SK-N-SH (cell line): ENCODE measurements around the gene SREBF2. TPM values are rescaled to one million over a fixed set of nuclear protein-coding genes. Genes with fewer than 3 reads are reported as not detected.

Source experiments
- CTCF ChIA-PET: fragments of 300-600, 350-600 bp; formaldehyde crosslinking; extraction: SDS; loops from one replicate; lab custom pipeline; 2021; lab: Yijun Ruan, JAX
- POLR2A ChIA-PET: fragments of 350-600 bp; sonication (Branson Sonifier 250); formaldehyde crosslinking; extraction: SDS; loops from one replicate; lab custom pipeline; 2020; ENCODE audit warnings: antibody characterized with exemption, inconsistent platforms; lab: Yijun Ruan, JAX
- DNase-seq: peaks from one replicate; pipeline ENCODE4 v3.0.0; 2012
- H2AFZ ChIP-seq: fragments of 200-600 bp; sonication (generic); 2 replicates; pipeline ENCODE4 v1.8.1; 2016; ENCODE audit warnings: antibody characterized with exemption, mild to moderate bottlenecking, low read depth
- H3F3A ChIP-seq: fragments of 200-600 bp; sonication (generic); replicated peaks from 2 replicates; pipeline ENCODE3; 2016; ENCODE audit warnings: antibody characterized with exemption, mild to moderate bottlenecking; ENCODE audit not compliant: insufficient read depth
- H3K27ac ChIP-seq, 2 experiments: fragments of 200-500 bp in 1 of 2; fragments of 200-600 bp in 1 of 2; sonication (Bioruptor generic) in 1 of 2; sonication (generic), shearing (Covaris generic) in 1 of 2; 2 replicates each; pipeline versions ENCODE4 v1.5.1 to v1.6.1; 2014 to 2016; ENCODE audit warnings: low read depth in 2 of 2, inconsistent platforms in 1 of 2, low read length in 1 of 2, mild to moderate bottlenecking in 1 of 2, mixed read lengths in 1 of 2
- H3K27me3 ChIP-seq: fragments of 200-600 bp; sonication (generic), shearing (Covaris generic); 2 replicates; pipeline ENCODE4 v1.6.1; 2016; ENCODE audit warnings: mixed run types; ENCODE audit not compliant: insufficient read depth
- H3K36me3 ChIP-seq, 2 experiments: fragments of 200-500 bp in 1 of 2; fragments of 200-600 bp in 1 of 2; sonication (Bioruptor generic) in 1 of 2; sonication (generic) in 1 of 2; replicated peaks in 1 of 2; 2 replicates each; pipeline versions ENCODE3 to v1.5.1; 2014 to 2016; ENCODE audit warnings: low read length in 1 of 2, mild to moderate bottlenecking in 1 of 2; ENCODE audit not compliant: insufficient read depth in 2 of 2, control insufficient read depth in 1 of 2
- H3K4me1 ChIP-seq, 2 experiments: fragments of 200-500 bp in 1 of 2; fragments of 200-600 bp in 1 of 2; sonication (Bioruptor generic) in 1 of 2; sonication (generic), shearing (Covaris generic) in 1 of 2; 2 replicates each; pipeline versions ENCODE4 v1.5.1 to v1.6.1; 2014 to 2016; ENCODE audit warnings: low read depth in 1 of 2, low read length in 1 of 2, mixed run types in 1 of 2; ENCODE audit not compliant: insufficient read depth in 2 of 2, control insufficient read depth in 1 of 2
- H3K4me2 ChIP-seq: fragments of 200-600 bp; sonication (generic), shearing (Covaris generic); 2 replicates; pipeline ENCODE4 v1.6.1; 2017; ENCODE audit warnings: mixed run types
- H3K4me3 ChIP-seq, 2 experiments: fragments of 200-500 bp in 1 of 2; fragments of 200-600 bp in 1 of 2; sonication (Bioruptor generic) in 1 of 2; sonication (generic), shearing (Covaris generic) in 1 of 2; 2 replicates each; pipeline versions ENCODE4 v1.5.1 to v1.8.1; 2014 to 2016; ENCODE audit warnings: low read depth in 2 of 2, inconsistent platforms in 1 of 2, low read length in 1 of 2, mild to moderate bottlenecking in 1 of 2, mixed read lengths in 1 of 2, moderate library complexity in 1 of 2
- H3K79me2 ChIP-seq: fragments of 200-600 bp; sonication (generic); 2 replicates; pipeline ENCODE4 v1.8.1; 2017; ENCODE audit warnings: mild to moderate bottlenecking; ENCODE audit not compliant: insufficient read depth
- H3K9ac ChIP-seq: fragments of 200-600 bp; sonication (generic); 2 replicates; pipeline ENCODE4 v1.6.1; 2017; ENCODE audit warnings: mixed run types
- H3K9me2 ChIP-seq: fragments of 200-600 bp; sonication (generic); 2 replicates; pipeline ENCODE4 v1.6.1; 2017; ENCODE audit warnings: mixed run types
- H3K9me3 ChIP-seq: fragments of 200-600 bp; sonication (generic); 2 replicates; pipeline ENCODE4 v1.6.1; 2017; ENCODE audit warnings: mixed run types, mild to moderate bottlenecking, moderate library complexity
- H4K20me1 ChIP-seq: fragments of 200-600 bp; sonication (generic); 2 replicates; pipeline ENCODE4 v1.6.1; 2017; ENCODE audit warnings: mild to moderate bottlenecking, mixed run types; ENCODE audit not compliant: insufficient read depth
- CHD2 ChIP-seq: fragments of 150-350 bp; IDR thresholded peaks from 2 replicates; pipeline ENCODE4 v1.6.1; 2018; ENCODE audit warnings: low read length; ENCODE audit not compliant: partially characterized antibody
- EP300 ChIP-seq, 2 experiments: IDR thresholded peaks; 2 replicates each; pipeline versions ENCODE4 v1.4.0 to v1.6.1; 2012; ENCODE audit warnings: borderline replicate concordance in 1 of 2, low read depth in 1 of 2, low read length in 1 of 2
- EZH2phosphoT487 ChIP-seq: fragments of 200-600 bp; sonication (generic); IDR thresholded peaks from 2 replicates; pipeline ENCODE4 v1.6.1; 2017; ENCODE audit warnings: low read depth, mixed run types, mild to moderate bottlenecking, antibody characterized with exemption, moderate library complexity, borderline replicate concordance
- FOXJ3 ChIP-seq: sonication (generic); formaldehyde crosslinking; IDR thresholded peaks from 2 replicates; pipeline ENCODE4 v1.5.1; 2020; ENCODE audit warnings: mild to moderate bottlenecking, missing genetic modification reagents
- GABPA ChIP-seq: IDR thresholded peaks from 2 replicates; pipeline ENCODE4 v1.4.0; 2012; ENCODE audit warnings: low read depth, mild to moderate bottlenecking
- GATA2 ChIP-seq: sonication (generic); formaldehyde crosslinking; IDR thresholded peaks from 2 replicates; pipeline ENCODE4 v1.5.0; 2020; ENCODE audit warnings: mild to moderate bottlenecking, missing genetic modification reagents
- MXI1 ChIP-seq: IDR thresholded peaks from 2 replicates; pipeline ENCODE4 v1.6.1; 2012; ENCODE audit warnings: mild to moderate bottlenecking, low read depth, low read length, improper control_type of control experiment
- NFIC ChIP-seq: IDR thresholded peaks from 2 replicates; pipeline ENCODE4 v1.4.0; 2012; ENCODE audit warnings: borderline replicate concordance
- NRF1 ChIP-seq: IDR thresholded peaks from 2 replicates; pipeline ENCODE4 v1.6.1; 2012; ENCODE audit warnings: low read depth, mild to moderate bottlenecking, low read length
- RXRA ChIP-seq: IDR thresholded peaks from 2 replicates; pipeline ENCODE4 v1.4.0; 2012; ENCODE audit warnings: low read depth, mild to moderate bottlenecking, borderline replicate concordance
- SIN3A ChIP-seq: IDR thresholded peaks from 2 replicates; pipeline ENCODE4 v1.6.1; 2012; ENCODE audit warnings: low read depth, mild to moderate bottlenecking, low read length, moderate library complexity, borderline replicate concordance
- TCF12 ChIP-seq: IDR thresholded peaks from 2 replicates; pipeline ENCODE4 v1.4.0; 2012
- TEAD4 ChIP-seq: IDR thresholded peaks from 2 replicates; pipeline ENCODE4 v1.4.0; 2012; ENCODE audit warnings: mild to moderate bottlenecking, borderline replicate concordance; ENCODE audit not compliant: insufficient read depth
- YY1 ChIP-seq: IDR thresholded peaks from 2 replicates; pipeline ENCODE4 v1.4.0; 2012; ENCODE audit warnings: low read depth, mild to moderate bottlenecking
- WGBS: methylation state at CpG from one replicate; pipeline ENCODE4 v1.1.6; 2017; ENCODE audit warnings: low lambda C conversion rate; 5-methylcytosine and 5-hydroxymethylcytosine counted together
- polyA plus RNA-seq, 3 experiments: library from polyadenylated mRNA; depleted of rRNA; stranded (reverse); fragments of >200 nt; gene quantifications; 2 replicates each; pipeline ENCODE4 v1.2.3, GENCODE V29; 2012
- TF ChIP-seq, protein P1 (sequence below): fragments of 150-350 bp; IDR thresholded peaks from 2 replicates; pipeline ENCODE4 v1.6.1; 2017; ENCODE audit warnings: antibody characterized with exemption, low read length, low read depth, borderline replicate concordance
- TF ChIP-seq, protein P2 (sequence below): IDR thresholded peaks from 2 replicates; pipeline ENCODE4 v1.6.1; 2012; ENCODE audit warnings: mild to moderate bottlenecking, low read depth, low read length, moderate library complexity
- TF ChIP-seq, protein P3 (sequence below): IDR thresholded peaks from 2 replicates; pipeline ENCODE4 v1.4.0; 2012; ENCODE audit warnings: low read depth, borderline replicate concordance
- TF ChIP-seq, protein P4 (sequence below): IDR thresholded peaks from 2 replicates; pipeline ENCODE4 v1.4.0; 2012; ENCODE audit warnings: low read depth, borderline replicate concordance
- TF ChIP-seq, protein P5 (sequence below): fragments of 200-600 bp; sonication (generic); IDR thresholded peaks from 2 replicates; pipeline ENCODE4 v1.6.1; 2017; ENCODE audit warnings: antibody characterized with exemption, mild to moderate bottlenecking, moderate library complexity

Gene SREBF2
- polyA plus RNA-seq, 1 of the 3 experiments (the other 2 are of a cell fraction), result 7.5 TPM

DNA sequence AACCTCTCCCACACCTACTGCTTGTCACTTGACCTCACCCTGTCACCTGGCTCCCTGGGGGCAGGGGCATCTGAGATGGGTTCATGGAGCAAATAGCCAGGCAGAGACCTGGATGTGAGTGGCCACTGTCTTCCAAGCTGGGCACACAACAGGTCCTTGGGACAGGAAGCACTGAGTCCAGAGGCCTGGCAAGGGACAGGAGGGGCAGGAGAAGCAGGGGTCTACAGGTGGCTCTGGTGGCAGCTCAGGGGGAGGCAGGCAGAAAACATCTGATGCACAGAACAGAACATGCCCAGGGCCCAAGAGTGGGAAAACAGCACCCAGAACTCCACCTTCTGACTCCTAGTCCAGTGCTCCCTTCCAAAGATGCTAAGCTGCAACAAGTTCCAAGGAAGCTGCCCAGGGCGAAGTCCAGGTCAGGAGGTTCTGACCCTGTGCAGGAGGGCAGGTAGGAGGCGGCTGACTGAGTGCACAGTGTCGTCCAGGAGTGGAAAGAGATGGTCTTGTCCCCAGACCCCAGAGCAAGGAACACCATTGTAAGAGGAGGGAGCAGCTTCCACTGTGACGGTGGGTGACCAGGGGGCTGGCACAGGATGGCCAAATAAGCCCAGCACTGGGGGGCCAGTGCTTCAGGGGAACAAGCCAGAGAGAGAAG, 90.2 kb downstream of the SREBF2 start (continued):
- no peak for TF ChIP-seq MXI1

DNA sequence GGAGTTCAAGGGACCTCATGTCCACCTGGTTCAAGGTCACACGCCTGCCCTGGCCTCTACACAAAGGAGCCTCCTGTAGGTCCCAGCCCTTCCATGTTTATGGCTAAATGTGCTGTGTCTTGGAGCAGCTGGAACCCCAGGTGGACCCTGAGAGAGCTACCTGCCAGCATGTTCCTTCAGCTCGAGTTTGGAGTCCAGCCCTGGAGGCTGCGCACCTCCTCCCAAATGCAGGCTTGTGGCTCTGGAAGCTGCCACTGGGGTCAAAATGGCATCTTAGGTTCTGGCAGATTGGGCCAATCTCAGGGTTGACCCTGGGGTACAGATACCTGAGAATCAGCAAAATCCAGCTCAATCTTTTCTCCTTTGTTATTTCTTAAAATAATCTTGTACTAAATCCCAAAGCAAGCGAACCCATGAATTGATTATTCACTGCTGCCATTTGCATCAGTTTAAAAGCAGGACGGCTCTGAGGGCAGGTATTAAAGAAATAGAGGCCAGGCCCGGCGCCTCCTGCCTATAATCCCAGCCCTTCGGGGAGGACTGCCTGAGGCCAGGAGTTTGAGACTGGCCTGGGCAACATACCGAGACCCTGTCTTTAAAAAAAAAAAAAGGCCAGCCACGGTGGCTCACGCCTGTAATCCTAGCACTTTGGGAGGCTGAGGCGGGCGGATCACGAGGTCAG, 90.8 kb downstream of the SREBF2 start:
- TF ChIP-seq, protein P1, sequence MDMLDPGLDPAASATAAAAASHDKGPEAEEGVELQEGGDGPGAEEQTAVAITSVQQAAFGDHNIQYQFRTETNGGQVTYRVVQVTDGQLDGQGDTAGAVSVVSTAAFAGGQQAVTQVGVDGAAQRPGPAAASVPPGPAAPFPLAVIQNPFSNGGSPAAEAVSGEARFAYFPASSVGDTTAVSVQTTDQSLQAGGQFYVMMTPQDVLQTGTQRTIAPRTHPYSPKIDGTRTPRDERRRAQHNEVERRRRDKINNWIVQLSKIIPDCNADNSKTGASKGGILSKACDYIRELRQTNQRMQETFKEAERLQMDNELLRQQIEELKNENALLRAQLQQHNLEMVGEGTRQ, result no peak
- no peak for TF ChIP-seq NRF1
- TF ChIP-seq GABPA, result no peak
- no peak for TF ChIP-seq TCF12
- TF ChIP-seq, protein P2, sequence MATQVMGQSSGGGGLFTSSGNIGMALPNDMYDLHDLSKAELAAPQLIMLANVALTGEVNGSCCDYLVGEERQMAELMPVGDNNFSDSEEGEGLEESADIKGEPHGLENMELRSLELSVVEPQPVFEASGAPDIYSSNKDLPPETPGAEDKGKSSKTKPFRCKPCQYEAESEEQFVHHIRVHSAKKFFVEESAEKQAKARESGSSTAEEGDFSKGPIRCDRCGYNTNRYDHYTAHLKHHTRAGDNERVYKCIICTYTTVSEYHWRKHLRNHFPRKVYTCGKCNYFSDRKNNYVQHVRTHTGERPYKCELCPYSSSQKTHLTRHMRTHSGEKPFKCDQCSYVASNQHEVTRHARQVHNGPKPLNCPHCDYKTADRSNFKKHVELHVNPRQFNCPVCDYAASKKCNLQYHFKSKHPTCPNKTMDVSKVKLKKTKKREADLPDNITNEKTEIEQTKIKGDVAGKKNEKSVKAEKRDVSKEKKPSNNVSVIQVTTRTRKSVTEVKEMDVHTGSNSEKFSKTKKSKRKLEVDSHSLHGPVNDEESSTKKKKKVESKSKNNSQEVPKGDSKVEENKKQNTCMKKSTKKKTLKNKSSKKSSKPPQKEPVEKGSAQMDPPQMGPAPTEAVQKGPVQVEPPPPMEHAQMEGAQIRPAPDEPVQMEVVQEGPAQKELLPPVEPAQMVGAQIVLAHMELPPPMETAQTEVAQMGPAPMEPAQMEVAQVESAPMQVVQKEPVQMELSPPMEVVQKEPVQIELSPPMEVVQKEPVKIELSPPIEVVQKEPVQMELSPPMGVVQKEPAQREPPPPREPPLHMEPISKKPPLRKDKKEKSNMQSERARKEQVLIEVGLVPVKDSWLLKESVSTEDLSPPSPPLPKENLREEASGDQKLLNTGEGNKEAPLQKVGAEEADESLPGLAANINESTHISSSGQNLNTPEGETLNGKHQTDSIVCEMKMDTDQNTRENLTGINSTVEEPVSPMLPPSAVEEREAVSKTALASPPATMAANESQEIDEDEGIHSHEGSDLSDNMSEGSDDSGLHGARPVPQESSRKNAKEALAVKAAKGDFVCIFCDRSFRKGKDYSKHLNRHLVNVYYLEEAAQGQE, result no peak
- no peak for TF ChIP-seq SIN3A
- TF ChIP-seq RXRA, result no peak
- no peak for TF ChIP-seq NFIC
- no peak for TF ChIP-seq FOXJ3 (CRISPR knock-in tag)
- no peak for TF ChIP-seq GATA2 (CRISPR knock-in tag)
- TF ChIP-seq TEAD4, result no peak
- TF ChIP-seq, protein P3, sequence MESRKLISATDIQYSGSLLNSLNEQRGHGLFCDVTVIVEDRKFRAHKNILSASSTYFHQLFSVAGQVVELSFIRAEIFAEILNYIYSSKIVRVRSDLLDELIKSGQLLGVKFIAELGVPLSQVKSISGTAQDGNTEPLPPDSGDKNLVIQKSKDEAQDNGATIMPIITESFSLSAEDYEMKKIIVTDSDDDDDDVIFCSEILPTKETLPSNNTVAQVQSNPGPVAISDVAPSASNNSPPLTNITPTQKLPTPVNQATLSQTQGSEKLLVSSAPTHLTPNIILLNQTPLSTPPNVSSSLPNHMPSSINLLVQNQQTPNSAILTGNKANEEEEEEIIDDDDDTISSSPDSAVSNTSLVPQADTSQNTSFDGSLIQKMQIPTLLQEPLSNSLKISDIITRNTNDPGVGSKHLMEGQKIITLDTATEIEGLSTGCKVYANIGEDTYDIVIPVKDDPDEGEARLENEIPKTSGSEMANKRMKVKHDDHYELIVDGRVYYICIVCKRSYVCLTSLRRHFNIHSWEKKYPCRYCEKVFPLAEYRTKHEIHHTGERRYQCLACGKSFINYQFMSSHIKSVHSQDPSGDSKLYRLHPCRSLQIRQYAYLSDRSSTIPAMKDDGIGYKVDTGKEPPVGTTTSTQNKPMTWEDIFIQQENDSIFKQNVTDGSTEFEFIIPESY, result no peak
- TF ChIP-seq, protein P4, sequence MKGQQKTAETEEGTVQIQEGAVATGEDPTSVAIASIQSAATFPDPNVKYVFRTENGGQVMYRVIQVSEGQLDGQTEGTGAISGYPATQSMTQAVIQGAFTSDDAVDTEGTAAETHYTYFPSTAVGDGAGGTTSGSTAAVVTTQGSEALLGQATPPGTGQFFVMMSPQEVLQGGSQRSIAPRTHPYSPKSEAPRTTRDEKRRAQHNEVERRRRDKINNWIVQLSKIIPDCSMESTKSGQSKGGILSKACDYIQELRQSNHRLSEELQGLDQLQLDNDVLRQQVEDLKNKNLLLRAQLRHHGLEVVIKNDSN, result no peak
- TF ChIP-seq EZH2phosphoT487, result no peak
- no peak for TF ChIP-seq EP300 (IDR thresholded peaks at IDR 0.05; ENCODE audit: borderline replicate concordance in 1 of 2, low read depth in 1 of 2, low read length in 1 of 2)
- TF ChIP-seq YY1, result no peak
- TF ChIP-seq, protein P5, sequence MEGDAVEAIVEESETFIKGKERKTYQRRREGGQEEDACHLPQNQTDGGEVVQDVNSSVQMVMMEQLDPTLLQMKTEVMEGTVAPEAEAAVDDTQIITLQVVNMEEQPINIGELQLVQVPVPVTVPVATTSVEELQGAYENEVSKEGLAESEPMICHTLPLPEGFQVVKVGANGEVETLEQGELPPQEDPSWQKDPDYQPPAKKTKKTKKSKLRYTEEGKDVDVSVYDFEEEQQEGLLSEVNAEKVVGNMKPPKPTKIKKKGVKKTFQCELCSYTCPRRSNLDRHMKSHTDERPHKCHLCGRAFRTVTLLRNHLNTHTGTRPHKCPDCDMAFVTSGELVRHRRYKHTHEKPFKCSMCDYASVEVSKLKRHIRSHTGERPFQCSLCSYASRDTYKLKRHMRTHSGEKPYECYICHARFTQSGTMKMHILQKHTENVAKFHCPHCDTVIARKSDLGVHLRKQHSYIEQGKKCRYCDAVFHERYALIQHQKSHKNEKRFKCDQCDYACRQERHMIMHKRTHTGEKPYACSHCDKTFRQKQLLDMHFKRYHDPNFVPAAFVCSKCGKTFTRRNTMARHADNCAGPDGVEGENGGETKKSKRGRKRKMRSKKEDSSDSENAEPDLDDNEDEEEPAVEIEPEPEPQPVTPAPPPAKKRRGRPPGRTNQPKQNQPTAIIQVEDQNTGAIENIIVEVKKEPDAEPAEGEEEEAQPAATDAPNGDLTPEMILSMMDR, result no peak
- no peak for TF ChIP-seq CHD2
- Histone ChIP-seq H3K9me3 (no peaks in the 10 kb centered on the region), H3K4me1 (no peaks in the 10 kb centered on the region; a peak in 1 of 4 replicates), H3K79me2 (no peaks in the 10 kb centered on the region), H2AFZ (no peak overlapping the region), H4K20me1 (no peaks in the 10 kb centered on the region), H3K36me3 (no peaks in the 10 kb centered on the region), H3K9ac (no peak overlapping the region), H3K27me3 (no peaks in the 10 kb centered on the region), H3K27ac (no peak overlapping the region), H3K4me3 (no peak overlapping the region), H3F3A (no peaks in the 10 kb centered on the region), H3K9me2 (no peaks in the 10 kb centered on the region), H3K4me2 (no peak overlapping the region)
- ChIA-PET CTCF (no interaction called here), POLR2A (interaction anchor here (0.6 kb wide), 1 partner anchor 423 kb away, joined by 3 read pairs; no protein-coding TSS in a partner anchor)
- DNase-seq, result no peak
- 93% methylated on average over 11 of the region's 14 CpGs for WGBS
